Activated naive CD4-positive, alpha-beta T cell (primary cell): ENCODE data around the gene DRC7.
"Not testable (repeated sequence)": the region's sequence is repeated elsewhere in the genome, so short reads cannot be mapped to it uniquely, and the experiment has no call there.

Source experiments
- DNase-seq, 4 experiments: peaks; one replicate each; lab custom pipeline; 2025; lab: John Stamatoyannopoulos, UW

DRC7 gene

GRCh38 chr16:57735755-57736418, 41.3 kb downstream of the DRC7 start, which contains the start of gene KATNB1:
Gene KATNB1 (plus strand): TSS chr16:57735770. CDS start chr16:57737244, 1,474 bp downstream.
- no peak for DNase-seq

- DNase-seq = peak in 1 of 4 experiments; percentile 24
These were observed 42.1 kb downstream of the DRC7 start for GRCh38 chr16:57736419-57737351.

- DNase-seq = no peak
These were observed 44.2 kb downstream of the DRC7 start for GRCh38 chr16:57738844-57739243.

GRCh38 chr16:57739756-57740422, 45.3 kb downstream of the DRC7 start:
- no peak for DNase-seq

GRCh38 chr16:57740423-57741071, 45.9 kb downstream of the DRC7 start:
- DNase-seq = no peak

GRCh38 chr16:57741660-57742191, 47.1 kb downstream of the DRC7 start:
- no peak for DNase-seq

- no peak for DNase-seq
These were observed 47.9 kb downstream of the DRC7 start for GRCh38 chr16:57742543-57742942.

- no peak for DNase-seq
These were observed 48.9 kb downstream of the DRC7 start for GRCh38 chr16:57743458-57743857.

- DNase-seq = no peak
These were observed 49.5 kb downstream of the DRC7 start for GRCh38 chr16:57743886-57744641.

GRCh38 chr16:57744642-57744903, 50.0 kb downstream of the DRC7 start:
- DNase-seq = no peak

- DNase-seq = no peak
These were observed 51.2 kb downstream of the DRC7 start for GRCh38 chr16:57745768-57746167.

- DNase-seq = not testable (repeated sequence)
These were observed 51.7 kb downstream of the DRC7 start for GRCh38 chr16:57746316-57746715.

GRCh38 chr16:57747091-57747490, 52.5 kb downstream of the DRC7 start:
- no peak for DNase-seq

- no peak for DNase-seq
These were observed 52.9 kb downstream of the DRC7 start for GRCh38 chr16:57747496-57747895.

GRCh38 chr16:57747996-57748395, 53.4 kb downstream of the DRC7 start:
- no peak for DNase-seq

- no peak for DNase-seq
These were observed 54.0 kb downstream of the DRC7 start for GRCh38 chr16:57748596-57748995.

- no peak for DNase-seq
These were observed 54.6 kb downstream of the DRC7 start for GRCh38 chr16:57749101-57749692.

GRCh38 chr16:57749856-57750452, 55.3 kb downstream of the DRC7 start:
- DNase-seq = no peak

- no peak for DNase-seq
These were observed 56.4 kb downstream of the DRC7 start for GRCh38 chr16:57750796-57751538.
